Calu3 (cell line): ENCODE data around the gene KLF6. TPM values are rescaled to one million over a fixed set of nuclear protein-coding genes. Genes with fewer than 3 reads are reported as not detected.

Source experiments
- BruUV-seq: library from RNA; stranded (reverse); fragments of 400-500 nt; replicated peaks from 2 replicates; lab custom pipeline; 2021; lab: Mats Ljungman, UMichigan
- CTCF ChIA-PET: fragments of 300-600 bp; sonication (Branson Sonifier 250); formaldehyde crosslinking; loops from one replicate; lab custom pipeline; 2022; ENCODE audit warnings: antibody characterized with exemption; lab: Charles Lee
- DNase-seq: peaks from one replicate; pipeline ENCODE4 v3.0.0; 2022
- H3K27ac Mint-ChIP-seq: one replicate; pipeline ENCODE4 v1.8.0; 2022; ENCODE audit warnings: mixed read lengths; ENCODE audit not compliant: unreplicated experiment
- H3K27me3 Mint-ChIP-seq: one replicate; pipeline ENCODE4 v1.8.0; 2022; ENCODE audit warnings: mixed read lengths; ENCODE audit not compliant: unreplicated experiment
- H3K36me3 Mint-ChIP-seq: one replicate; pipeline ENCODE4 v1.8.0; 2022; ENCODE audit warnings: mild to moderate bottlenecking, moderate library complexity, mixed read lengths; ENCODE audit not compliant: insufficient read depth, unreplicated experiment
- H3K4me1 Mint-ChIP-seq: one replicate; pipeline ENCODE4 v1.8.0; 2022; ENCODE audit warnings: mild to moderate bottlenecking, low read depth, mixed read lengths; ENCODE audit not compliant: unreplicated experiment
- H3K4me3 Mint-ChIP-seq: one replicate; pipeline ENCODE4 v1.8.0; 2022; ENCODE audit warnings: mild to moderate bottlenecking, low read depth, moderate library complexity, mixed read lengths; ENCODE audit not compliant: unreplicated experiment
- H3K9me3 Mint-ChIP-seq: one replicate; pipeline ENCODE4 v1.8.0; 2022; ENCODE audit warnings: low read depth, mixed read lengths; ENCODE audit not compliant: unreplicated experiment
- CTCF ChIP-seq: fragments of 200-600 bp; IDR thresholded peaks from one replicate; pipeline ENCODE4 v1.8.0; 2022; ENCODE audit warnings: antibody characterized with exemption; ENCODE audit not compliant: unreplicated experiment
- intact Hi-C: fragments of 100-400 bp; cut with micrococcal nuclease; formaldehyde crosslinking; loops from one replicate; pipeline ENCODE4 v1.10.0; 2022; ENCODE audit not compliant: unreplicated experiment
- total RNA-seq: library from RNA; stranded (reverse); gene quantifications from 2 replicates; pipeline ENCODE4 v1.2.3, GENCODE V29; 2022

Gene KLF6
- total RNA-seq, 1 experiment from 2014 or later, result 140 TPM

- H3K4me1 Mint-ChIP-seq, result peaks cover 54% of the 10 kb centered on the region
- intact Hi-C loops, result loop anchor here (1.0 to 10.0 kb wide), 3 partner anchors 21 to 959 kb away; partner anchors contain the start of gene KLF6
- peak overlapping the region; percentile 48 for H3K4me3 Mint-ChIP-seq
- BruUV-seq, result TSS peak; percentile 47
- H3K27ac Mint-ChIP-seq, result peak overlapping the region; percentile 85
- CTCF ChIA-PET, result interaction anchor here (1.0 to 1.2 kb wide), 3 partner anchors 21 to 46 kb away, joined by 3 to 4 read pairs (median 3); partner anchors contain the start of gene KLF6
- no peaks in the 10 kb centered on the region for H3K27me3 Mint-ChIP-seq
- H3K36me3 Mint-ChIP-seq, result peaks cover 55% of the 10 kb centered on the region
- no peaks in the 10 kb centered on the region for H3K9me3 Mint-ChIP-seq
- TF ChIP-seq CTCF, result no peak
- DNase-seq, result peak; percentile 57
Observed at GRCh38 chr10:3805791-3806461, 20.9 kb upstream of the KLF6 start.

GRCh38 chr10:3805201-3805790, 20.3 kb upstream of the KLF6 start:
- H3K4me1 Mint-ChIP-seq, result peaks cover 50% of the 10 kb centered on the region
- no TSS peak for BruUV-seq
- intact Hi-C loops, result loop anchor here (5.0 to 10.0 kb wide), 2 partner anchors 97 to 960 kb away; no protein-coding TSS in a partner anchor

GRCh38 chr10:3803927-3804741, 19.1 kb upstream of the KLF6 start:
- Mint-ChIP-seq H3K4me1 (peaks cover 39% of the 10 kb centered on the region), H3K27me3 (no peaks in the 10 kb centered on the region), H3K27ac (peak overlapping the region; percentile 85), H3K9me3 (no peaks in the 10 kb centered on the region), H3K36me3 (peaks cover 39% of the 10 kb centered on the region), H3K4me3 (peak overlapping the region; percentile 51)
- CTCF ChIA-PET, result no interaction called here
- DNase-seq, result no peak
- BruUV-seq, result no TSS peak
- intact Hi-C loops, result loop anchor here (2.0 to 10.0 kb wide), 2 partner anchors 17 to 961 kb away; no protein-coding TSS in a partner anchor
- TF ChIP-seq CTCF, result no peak

More at GRCh38 chr10:3805201-3805790, 20.3 kb upstream of the KLF6 start:
- no peak for DNase-seq
- CTCF ChIA-PET, result interaction anchor here (1.0 to 1.1 kb wide), 2 partner anchors 20 to 23 kb away, joined by 3 read pairs; partner anchors contain the start of gene KLF6
- peak overlapping the region; percentile 85 for H3K27ac Mint-ChIP-seq
- TF ChIP-seq CTCF, result no peak
- no peaks in the 10 kb centered on the region for H3K9me3 Mint-ChIP-seq
- H3K27me3 Mint-ChIP-seq, result no peaks in the 10 kb centered on the region
- H3K36me3 Mint-ChIP-seq, result peaks cover 51% of the 10 kb centered on the region
- H3K4me3 Mint-ChIP-seq, result peak overlapping the region; percentile 48

- Mint-ChIP-seq H3K4me3 (peak overlapping the region; percentile 51), H3K9me3 (no peaks in the 10 kb centered on the region), H3K4me1 (peaks cover 31% of the 10 kb centered on the region), H3K36me3 (peaks cover 33% of the 10 kb centered on the region), H3K27ac (peak overlapping the region; percentile 85), H3K27me3 (no peaks in the 10 kb centered on the region)
- no peak for DNase-seq
- no peak for TF ChIP-seq CTCF
- CTCF ChIA-PET, result no interaction called here
- no TSS peak for BruUV-seq
- intact Hi-C loops, result loop anchor here (2.0 to 10.0 kb wide), 2 partner anchors 17 to 961 kb away; no protein-coding TSS in a partner anchor
Observed at GRCh38 chr10:3803295-3803926, 18.4 kb upstream of the KLF6 start.
